NCI-H1694 treated with DMSO at 0.1 percent for 48 hours (cell line): ENCODE data around the gene REEP1.

ENCODE experiments used
- DNase-seq: peaks from one replicate; lab custom pipeline; 2025; lab: John Stamatoyannopoulos, UW

Gene REEP1, protein sequence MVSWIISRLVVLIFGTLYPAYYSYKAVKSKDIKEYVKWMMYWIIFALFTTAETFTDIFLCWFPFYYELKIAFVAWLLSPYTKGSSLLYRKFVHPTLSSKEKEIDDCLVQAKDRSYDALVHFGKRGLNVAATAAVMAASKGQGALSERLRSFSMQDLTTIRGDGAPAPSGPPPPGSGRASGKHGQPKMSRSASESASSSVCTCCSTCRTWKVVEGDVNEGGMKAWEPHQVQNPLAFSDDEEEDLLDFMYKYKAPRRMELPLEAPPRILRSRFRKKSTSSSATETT

GRCh38 chr2:86337244-86337835 lies at the start of gene REEP1:
Gene REEP1, minus strand, starts transcription at chr2:86337626. Its CDS starts 116 bp downstream, at chr2:86337510.
- no peak for DNase-seq

DNA sequence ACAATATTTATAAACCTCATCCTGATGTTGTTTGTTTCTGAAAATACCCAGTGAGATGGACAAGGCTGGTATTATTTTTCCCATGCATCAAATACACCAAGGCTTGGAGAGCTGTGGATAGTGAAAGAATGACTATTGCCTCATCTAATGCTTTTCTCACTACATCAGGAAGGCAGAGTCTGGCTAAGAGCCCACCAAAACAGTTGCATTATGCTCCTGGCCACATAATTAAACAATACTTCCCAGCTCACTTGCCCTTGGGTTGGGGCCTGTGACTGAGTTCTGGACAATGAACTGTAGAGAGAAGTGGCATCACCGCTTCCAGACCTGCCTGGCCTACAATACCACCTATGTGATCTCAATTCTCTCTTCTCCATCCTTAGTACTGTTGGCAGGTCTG lies 46.4 kb upstream of the REEP1 start:
- no peak for DNase-seq

DNA sequence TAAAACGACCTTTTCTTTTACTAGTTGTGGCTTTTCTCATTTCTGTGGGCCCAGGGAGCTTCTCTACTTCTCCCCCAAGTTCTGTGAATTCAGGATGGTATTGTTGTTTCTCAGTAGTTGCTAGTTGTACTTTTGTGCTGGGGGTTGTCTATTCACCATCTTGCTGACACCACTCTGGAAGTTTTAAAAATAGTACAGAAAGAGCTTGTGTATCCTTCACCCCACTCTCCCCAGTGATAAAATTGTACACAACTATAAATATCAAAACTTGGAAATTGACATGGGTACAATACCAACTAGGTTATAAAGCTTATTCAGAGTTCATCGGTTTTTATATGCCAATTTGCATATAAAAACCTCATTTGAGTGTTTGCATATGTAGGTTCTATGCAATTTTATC lies 45.3 kb upstream of the REEP1 start:
- no peak for DNase-seq

DNA sequence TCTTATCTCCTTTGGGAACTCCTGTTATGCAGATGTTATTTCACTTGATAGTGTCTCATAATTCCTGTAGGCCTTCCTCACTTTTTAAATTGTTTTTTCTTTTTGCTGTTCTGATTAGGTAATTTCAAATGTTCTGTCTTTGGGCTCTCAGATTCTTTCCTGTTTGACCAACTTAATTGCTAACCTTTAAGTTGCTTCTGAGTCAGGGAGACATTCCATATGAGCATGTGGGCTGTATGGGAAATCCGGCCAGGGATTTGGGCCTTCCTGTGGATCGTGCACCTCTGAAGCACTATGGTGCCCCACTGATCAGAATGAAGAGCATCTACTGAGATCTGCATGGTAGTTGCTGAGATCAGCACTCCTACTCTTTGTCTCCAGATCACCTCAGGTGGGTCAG lies 44.7 kb upstream of the REEP1 start:
- DNase-seq: no peak

DNA sequence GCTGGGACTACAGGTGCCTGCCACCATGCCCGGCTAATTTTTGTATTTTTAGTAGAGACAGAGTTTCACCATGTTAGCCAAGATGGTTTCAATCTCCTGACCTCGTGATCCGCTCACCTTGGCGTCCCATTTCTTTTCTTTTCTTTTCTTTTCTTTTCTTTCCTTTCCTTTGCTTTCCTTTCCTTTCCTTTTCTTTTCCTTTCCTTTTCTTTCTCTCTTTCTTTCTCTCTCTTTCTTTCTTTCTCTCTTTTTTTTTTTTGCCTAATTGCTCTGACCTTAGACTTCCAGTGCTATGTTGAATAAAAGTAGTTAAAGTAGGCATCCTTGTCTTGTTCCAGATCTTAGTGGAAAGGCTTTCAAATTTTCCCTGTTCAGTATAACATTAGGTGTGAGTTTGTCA lies 41.0 kb upstream of the REEP1 start:
- DNase-seq: no peak

DNA sequence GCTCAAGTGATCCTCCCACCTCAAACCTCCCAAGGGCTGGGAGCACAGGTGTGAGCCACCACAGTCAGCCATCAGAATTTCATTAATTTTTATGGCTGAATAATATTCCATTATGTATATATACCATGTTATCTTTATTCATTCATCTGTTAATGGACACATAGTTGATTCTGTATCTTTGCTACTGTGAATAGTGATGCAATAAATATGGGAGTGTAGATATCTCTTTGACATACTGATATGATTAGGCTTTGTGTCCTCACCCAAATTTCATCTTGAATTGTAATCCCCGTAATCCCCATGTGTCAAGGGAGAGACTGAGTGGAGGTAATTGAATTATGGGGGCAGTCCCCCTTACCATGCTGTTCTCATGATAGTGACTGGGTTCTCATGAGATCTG lies 38.2 kb upstream of the REEP1 start:
- DNase-seq: no peak

DNA sequence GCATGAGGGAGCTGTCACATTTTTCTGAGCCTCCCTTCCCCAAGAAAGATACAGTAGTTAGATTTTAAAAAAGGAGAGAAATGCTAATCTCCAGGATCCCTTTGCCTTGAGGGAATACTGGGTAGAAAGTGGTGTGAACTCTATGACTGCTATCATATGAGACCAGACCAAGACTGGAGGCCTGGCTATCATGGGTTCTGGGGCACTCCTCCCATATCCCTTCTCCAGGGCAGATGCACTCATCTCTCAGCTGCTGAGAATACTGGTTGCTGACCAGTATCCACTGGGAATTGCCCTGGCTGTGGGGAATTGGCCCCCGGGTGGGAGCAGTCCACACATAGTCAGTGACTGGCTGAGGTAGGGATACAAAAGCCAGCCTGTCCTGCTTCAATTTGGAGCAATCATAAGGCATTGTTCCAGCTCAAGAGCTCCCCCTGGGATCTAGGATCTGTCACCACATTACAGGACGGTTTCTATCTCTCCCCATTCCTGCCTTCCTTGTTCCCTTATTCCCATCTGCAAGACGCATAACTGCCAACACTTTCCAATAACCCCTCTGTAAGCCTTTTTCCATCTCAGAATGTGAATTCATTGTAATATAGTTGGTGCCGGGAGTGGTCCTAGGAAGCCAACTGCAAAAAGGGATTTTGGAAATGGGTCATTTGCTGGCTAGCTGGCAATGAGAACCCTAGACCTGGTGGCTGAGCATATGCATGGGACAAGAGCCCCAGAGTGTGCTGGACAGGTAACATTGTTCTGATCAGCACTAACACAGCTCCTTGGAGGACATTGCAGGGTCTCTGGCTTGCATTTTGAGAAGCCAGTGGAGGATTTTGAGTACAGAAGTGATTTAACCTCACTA lies 35.4 kb upstream of the REEP1 start:
- DNase-seq: peak; percentile 46

- no peak for DNase-seq
These were observed 34.7 kb upstream of the REEP1 start for GRCh38 chr2:86372133-86372532.

DNA sequence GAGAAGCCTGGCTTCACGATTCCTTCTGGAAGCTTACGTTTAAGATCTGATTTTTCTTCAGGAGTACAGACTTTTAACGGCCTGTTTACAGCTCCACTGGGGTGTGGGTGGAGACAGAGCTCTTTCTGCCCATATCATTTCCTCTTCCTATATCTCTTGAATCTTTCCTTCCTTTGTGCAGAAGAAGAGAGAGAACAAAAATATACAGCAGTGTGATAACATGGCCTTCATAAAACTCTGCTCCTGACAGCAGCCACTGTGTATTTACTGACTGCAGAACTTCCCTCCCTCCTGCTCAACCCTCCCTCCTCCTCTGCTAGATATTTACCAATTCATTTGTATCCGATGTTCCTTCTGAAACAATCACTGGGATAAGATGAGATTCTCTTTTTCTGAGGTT lies 34.1 kb upstream of the REEP1 start:
- no peak for DNase-seq

- no peak for DNase-seq
These were observed 33.2 kb upstream of the REEP1 start for GRCh38 chr2:86370579-86370978.

DNA sequence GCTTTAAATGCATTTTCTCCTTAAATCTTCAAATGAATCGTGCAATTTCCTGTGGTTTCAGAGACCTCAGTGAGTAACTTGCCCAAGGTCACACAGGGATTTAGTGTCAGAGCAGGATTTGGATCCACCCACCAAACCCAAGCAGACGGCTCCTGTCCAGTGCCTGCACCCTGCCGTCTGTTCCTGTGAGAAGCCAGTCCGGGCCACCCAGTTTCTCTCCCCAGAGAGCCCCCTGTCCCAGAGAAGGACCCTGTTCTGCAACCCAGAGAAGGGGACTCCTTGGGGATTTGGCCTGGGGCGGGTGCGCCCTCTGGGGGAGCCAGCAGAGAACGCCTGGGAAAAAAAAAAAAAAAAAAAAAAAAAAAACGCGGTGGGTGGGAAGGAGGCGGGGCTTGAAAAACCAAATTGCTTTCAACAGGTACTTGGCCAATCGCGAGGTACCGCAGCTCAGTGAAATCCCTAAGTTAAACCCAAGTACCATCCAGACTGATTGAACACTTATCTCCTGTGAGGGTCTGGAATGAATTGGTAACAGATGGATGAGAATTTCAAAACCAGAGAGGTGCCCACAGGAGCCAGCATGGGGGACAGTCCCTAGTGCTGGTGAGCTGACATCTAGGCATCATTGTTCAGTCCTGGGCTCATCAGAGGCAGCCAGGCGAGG lies 30.9 kb upstream of the REEP1 start:
- peak; percentile 42 for DNase-seq

GRCh38 chr2:86367499-86367777 lies 30.0 kb upstream of the REEP1 start:
- no peak for DNase-seq

DNA sequence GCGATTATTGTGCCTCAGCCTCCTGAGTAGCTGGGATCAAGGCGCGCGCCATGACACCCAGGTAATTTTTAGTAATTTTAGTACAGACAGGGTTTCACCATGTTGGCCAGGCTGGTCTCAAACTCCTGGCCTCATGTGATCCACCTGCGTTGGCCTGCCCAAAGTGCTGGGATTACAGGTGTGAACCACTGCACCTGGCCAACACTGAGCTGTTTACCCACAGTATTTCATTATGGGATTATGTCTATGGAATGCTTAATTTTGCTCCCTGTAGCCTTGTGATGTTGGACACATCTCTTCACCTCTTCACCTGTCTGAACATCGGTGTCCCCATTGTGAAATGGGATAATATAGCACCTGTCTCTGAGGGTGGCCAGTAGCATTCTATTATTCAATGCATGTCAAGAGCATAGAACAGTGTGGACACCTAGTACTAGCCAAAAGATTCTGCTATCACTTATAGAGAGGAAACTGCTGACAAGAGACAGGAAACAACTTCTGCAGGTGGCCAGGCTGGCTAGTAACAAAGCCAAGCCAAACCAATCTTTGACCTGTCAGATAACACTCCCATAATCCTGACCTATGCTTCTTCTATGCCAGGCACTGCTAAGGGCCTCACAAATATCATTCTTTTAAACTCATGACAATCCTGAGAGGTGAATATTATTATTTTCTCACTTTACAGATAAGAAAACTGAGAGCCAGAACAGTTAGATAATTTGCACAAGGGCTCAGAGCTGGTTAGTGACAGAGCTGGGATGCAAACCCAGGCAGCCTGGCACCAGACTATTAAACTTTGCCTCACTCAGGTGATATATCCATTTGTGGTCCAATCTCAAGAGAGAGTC lies 29.4 kb upstream of the REEP1 start:
- no peak for DNase-seq

- DNase-seq: no peak
These were observed 27.5 kb upstream of the REEP1 start for GRCh38 chr2:86364894-86365293.

GRCh38 chr2:86360776-86361175 lies 23.4 kb upstream of the REEP1 start:
- no peak for DNase-seq

DNA sequence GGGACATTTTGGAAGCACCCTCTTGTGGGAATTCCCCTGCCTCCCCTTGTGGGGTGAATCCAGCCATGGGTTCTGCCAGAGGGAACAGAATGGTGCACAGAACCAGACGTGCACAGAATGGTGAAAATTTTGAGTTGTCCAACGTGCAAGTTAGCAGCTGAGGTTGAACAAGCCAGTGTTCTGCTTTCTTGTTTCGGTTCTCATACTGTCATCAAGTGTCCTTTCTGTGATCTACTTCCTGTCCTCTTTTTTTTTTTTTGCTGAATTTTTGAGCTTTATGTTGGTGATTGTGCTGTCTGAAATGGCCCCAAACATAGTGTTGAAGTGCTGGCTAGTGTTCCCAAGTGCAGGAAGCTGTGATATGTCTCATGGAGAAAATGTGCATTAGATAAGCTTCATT lies 21.5 kb upstream of the REEP1 start:
- DNase-seq: no peak

DNA sequence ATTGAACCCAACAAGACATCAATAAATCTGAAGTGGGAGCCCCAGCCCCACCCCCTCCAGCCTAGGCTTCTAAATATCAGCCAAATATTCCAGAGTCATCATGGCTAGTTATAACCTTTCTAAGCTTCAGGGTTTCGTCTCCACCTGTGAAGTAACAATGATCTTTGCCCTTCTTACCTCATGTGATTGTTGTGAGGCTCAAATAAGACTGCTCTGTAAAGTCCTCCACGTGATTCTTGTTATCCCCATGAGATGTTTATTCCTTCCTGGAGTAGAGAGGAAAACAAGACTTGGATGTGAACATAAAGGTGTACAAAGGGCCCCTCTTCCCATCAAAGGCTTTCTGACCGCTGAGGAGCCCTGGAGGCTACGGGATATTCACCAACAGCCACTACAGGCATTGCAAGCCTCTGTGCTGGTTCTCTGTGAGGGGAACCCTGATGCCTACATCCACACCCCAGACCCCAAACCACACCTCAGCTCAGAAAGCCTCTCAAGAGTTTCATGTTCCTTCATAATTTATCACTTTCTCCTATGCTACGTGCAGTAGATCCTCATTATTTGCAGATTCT lies 20.1 kb upstream of the REEP1 start:
- DNase-seq: no peak

DNA sequence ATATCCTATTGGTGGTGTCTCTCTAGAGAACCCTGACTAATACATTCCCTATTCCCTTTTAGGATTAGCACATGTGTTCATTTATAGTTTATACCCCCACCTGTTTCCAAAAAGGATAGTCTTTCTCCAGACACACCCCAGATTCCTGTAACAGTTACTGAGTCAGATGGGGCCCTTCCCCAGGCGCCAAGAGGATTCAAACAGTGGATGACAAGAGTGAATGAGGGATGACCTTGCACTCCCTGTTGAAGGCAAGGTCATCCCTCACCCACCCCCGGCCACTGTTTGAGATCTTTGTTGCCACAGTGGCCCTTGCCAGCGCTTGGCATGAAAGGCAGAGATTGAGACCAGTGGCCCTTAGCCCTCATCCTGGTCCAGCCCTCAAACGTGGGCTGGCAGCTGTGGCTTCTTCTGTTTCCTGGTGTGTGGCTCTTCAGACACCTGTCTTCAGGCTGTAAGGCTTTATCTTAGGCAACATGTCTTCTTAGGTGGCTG lies 15.3 kb upstream of the REEP1 start:
- DNase-seq: no peak

GRCh38 chr2:86352137-86352726 lies 14.8 kb upstream of the REEP1 start:
- no peak for DNase-seq

- DNase-seq: no peak
These were observed 13.3 kb upstream of the REEP1 start for GRCh38 chr2:86350751-86351150.

- no peak for DNase-seq
These were observed 10.0 kb upstream of the REEP1 start for GRCh38 chr2:86347401-86347800.
